PC-9 (cell line): Measurements from ENCODE around the gene NXN.

Experiments
- CTCF ChIP-seq: fragments of 200-600 bp; sonication (generic); conservative IDR thresholded peaks from 2 replicates; pipeline ENCODE4 v1.6.1; 2017; ENCODE audit warnings: mixed run types, antibody characterized with exemption, mild to moderate bottlenecking, moderate library complexity
- EZH2 ChIP-seq: fragments of 200-600 bp; sonication (generic); IDR thresholded peaks from 2 replicates; pipeline ENCODE4 v1.8.0; 2017; ENCODE audit warnings: antibody characterized with exemption, low read depth

- no peak for TF ChIP-seq EZH2
- no peak for TF ChIP-seq CTCF
Observed at GRCh38 chr17:954431-955164, 25.0 kb downstream of the NXN start.
